HG02763 (cell line): ENCODE measurements around the gene LRMDA.

ENCODE experiments used
- ATAC-seq: cut with Tn5 transposase; IDR thresholded peaks from one replicate; pipeline ENCODE4 v1.9.1; 2021; ENCODE audit warnings: mild to moderate bottlenecking, moderate library complexity; ENCODE audit not compliant: unreplicated experiment

Gene LRMDA

DNA sequence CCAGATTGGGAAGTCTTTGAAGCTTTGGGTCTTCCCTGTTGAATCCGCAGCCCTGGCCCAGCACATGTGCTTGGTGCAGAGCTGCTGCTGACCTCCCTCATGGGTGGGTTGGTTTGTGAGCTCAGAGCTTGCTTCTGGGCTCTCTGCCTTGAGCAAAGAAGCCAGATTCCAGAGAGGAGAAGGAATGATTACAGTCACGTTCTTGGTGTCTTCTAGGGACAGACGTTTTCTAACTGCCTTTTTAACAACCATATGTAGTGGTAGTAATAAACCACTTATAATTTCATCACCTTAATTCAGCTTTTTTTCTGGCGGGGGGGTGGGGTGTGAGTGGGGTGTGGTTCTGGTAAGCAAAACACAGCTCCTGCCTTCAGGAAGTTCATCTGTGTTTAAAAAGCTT is 39.5 kb downstream of the LRMDA start:
- no peak for ATAC-seq

DNA sequence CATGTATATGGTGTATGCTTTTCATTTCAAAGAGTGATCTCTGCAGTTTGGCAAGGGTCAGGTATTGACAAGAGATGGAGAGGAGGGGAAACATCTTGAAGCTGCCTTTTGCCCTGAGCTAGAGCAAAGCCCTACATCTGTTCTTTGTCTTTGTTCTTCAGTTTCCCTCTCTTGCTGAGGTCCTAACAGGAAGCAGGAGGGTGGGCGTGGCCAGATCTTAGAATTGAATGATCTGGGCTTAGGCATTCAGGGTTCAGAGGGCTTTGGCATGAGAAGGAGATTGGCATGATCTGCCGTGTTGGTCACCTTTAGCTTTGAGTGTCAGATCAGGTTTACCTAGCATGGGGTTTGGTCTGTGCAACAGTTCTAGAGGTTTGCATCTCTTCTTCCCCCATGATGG is 41.3 kb downstream of the LRMDA start:
- ATAC-seq = no peak

DNA sequence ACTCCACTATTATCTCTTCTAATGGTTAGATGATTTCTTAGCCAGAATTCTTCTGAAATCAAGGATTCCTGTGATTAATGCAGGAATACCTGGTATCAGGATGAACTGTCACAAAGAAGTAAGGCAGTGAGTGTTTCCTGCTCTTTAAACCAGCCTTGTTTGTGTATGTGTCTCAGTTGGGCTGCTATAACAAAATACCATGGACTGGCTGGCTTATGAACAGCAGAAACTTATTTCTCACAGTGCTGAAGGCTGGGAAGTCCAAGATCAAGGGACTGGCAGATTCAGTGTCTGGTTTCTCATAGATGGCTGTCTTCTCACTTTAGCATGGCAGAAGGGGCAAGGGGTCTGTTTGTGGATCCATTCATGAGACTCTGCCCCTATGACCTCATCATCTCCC is 42.7 kb downstream of the LRMDA start:
- no peak for ATAC-seq

- ATAC-seq = no peak
These were observed 44.2 kb downstream of the LRMDA start for GRCh38 chr10:75475460-75476182.

GRCh38 chr10:75476569-75476968 is 45.1 kb downstream of the LRMDA start:
- ATAC-seq = no peak

- ATAC-seq = no peak
These were observed 45.6 kb downstream of the LRMDA start for GRCh38 chr10:75476985-75477384.

- ATAC-seq = no peak
These were observed 46.3 kb downstream of the LRMDA start for GRCh38 chr10:75477680-75478079.

GRCh38 chr10:75480374-75480773 is 49.0 kb downstream of the LRMDA start:
- ATAC-seq = no peak

DNA sequence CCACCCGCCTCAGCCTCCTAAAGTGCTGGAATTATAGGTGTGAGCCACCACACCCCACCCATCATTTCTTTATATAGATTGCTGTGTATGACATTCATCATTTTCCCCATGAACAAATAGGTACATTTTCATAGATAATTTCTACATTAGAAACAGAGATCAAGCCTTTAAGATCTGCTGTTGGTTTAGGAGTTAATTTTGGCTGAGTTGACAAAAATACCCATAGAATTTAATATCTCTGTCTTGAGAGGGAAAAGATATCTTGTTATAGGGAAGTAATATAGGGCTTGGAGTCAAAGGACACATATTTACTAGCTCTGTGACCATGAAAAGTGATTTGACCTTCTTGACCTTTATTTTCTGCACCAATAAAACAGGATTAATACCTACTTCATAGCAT is 51.8 kb downstream of the LRMDA start:
- ATAC-seq = no peak

- ATAC-seq = no peak
These were observed 53.3 kb downstream of the LRMDA start for GRCh38 chr10:75484717-75485116.

- ATAC-seq = no peak
These were observed 55.2 kb downstream of the LRMDA start for GRCh38 chr10:75486591-75486990.

GRCh38 chr10:75487087-75487754 is 55.8 kb downstream of the LRMDA start:
- ATAC-seq = peak; percentile 56

DNA sequence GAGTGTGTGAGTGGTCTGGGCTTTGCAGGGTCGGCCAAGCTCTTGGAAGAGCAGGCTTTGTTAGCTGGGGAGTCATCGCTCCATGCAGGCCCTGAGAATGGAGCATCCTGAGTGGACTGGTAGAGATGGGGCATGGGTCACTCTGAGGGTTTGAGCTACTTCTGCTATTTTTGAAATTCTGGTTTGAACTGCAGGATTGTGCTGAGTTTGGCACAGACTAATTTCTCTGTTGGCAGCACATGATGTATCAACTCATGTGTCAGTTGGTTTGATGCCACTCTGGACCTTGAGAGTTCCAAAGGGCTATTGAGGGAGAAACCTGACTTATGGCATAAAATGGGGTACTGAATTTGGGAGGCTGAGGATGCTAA is 56.3 kb downstream of the LRMDA start:
- no peak for ATAC-seq

GRCh38 chr10:75492173-75492925 is 60.9 kb downstream of the LRMDA start:
- no peak for ATAC-seq

GRCh38 chr10:75493464-75493863 is 62.0 kb downstream of the LRMDA start:
- ATAC-seq = no peak

DNA sequence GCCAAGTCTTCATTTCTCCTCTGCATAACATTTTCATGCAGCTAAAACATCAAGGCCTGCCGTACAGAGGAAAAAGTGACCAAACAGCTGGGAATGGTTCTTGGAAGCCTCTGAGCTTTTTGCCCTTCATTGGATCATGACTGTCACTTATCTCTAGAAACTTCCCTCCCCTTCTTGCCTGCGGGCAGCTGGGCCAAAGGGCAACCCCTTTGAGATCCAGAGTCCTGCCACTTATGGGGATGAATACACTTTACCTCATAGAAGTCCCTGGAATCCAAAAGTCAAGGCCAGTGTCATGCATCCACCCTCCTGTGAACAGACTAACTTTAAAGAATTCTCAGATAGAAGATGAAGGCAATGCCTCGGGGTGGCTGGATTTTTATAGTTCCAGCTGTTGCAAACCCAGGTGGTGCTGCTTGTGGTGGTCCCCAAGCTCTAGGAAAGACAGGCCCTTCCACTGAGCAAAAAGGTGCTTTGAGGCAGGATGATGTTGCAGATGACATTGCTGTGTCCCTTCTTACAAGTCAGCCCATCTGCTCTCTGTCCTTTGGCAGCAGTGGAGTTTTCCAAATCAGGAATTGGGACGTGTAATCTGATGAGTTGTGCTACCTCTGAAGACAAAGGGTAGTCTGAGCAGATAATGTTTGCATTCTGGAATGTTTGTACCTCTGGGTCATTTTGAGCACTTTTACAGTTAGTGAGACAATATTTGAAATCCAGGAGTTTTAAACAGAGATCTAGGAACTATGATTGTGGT is 64.2 kb downstream of the LRMDA start:
- ATAC-seq = no peak

- no peak for ATAC-seq
These were observed 64.8 kb downstream of the LRMDA start for GRCh38 chr10:75496191-75496567.

- no peak for ATAC-seq
These were observed 66.8 kb downstream of the LRMDA start for GRCh38 chr10:75497997-75498883.

- no peak for ATAC-seq
These were observed 67.5 kb downstream of the LRMDA start for GRCh38 chr10:75498884-75499350.

GRCh38 chr10:75499556-75500160 is 68.2 kb downstream of the LRMDA start:
- ATAC-seq = no peak
